Spleen (tissue), 7 donors: ENCODE data around the gene ADAMTSL1.

Experiments
- CTCF ChIP-seq, 11 experiments: fragments of 200-600 bp in 7 of 11; fragments of 450-650 bp in 4 of 11; sonication (generic) in 4 of 11; IDR thresholded peaks in 8 of 11; conservative IDR thresholded peaks in 3 of 11; 1 replicate in 7 of 11; 2 replicates in 4 of 11; pipeline versions ENCODE4 v1.4.0 to v1.8.0; 2016 to 2021; ENCODE audit warnings: antibody characterized with exemption in 11 of 11, inconsistent platforms in 4 of 11, mild to moderate bottlenecking in 1 of 11
- POLR2A ChIP-seq, 3 donors: fragments of 450-650 bp; IDR thresholded peaks; one replicate each; pipeline ENCODE4 v1.5.1; 2017; ENCODE audit warnings: antibody characterized with exemption in 3 of 3, mild to moderate bottlenecking in 1 of 3
- donor health status: DM: no; HTN: no; CAD: no; lungs with moderate emphysema.
- donor health status: DM: no; HTN: no; CAD: no.
- donor health status: DM: no; HTN: no; CAD: no.

GRCh38 chr9:18639911-18640310, 166.0 kb downstream of the ADAMTSL1 start:
- TF ChIP-seq CTCF (IDR thresholded peaks at IDR 0.05 in 8 of 11, conservative IDR thresholded peaks at IDR 0.05 in 3 of 11) (no peak), POLR2A (IDR thresholded peaks at IDR 0.05) (no peak)
